IMR-90 (cell line): ENCODE results near the gene OR5AR1. TPM values are rescaled to one million over a fixed set of nuclear protein-coding genes. Genes with fewer than 3 reads are reported as not detected.

ENCODE experiments used
- ATAC-seq: fragments of 200-7000 bp; cut with Tn5 transposase; 2 replicates; pipeline ENCODE4 v1.9.1; 2020; ENCODE audit warnings: low read depth, mild to moderate bottlenecking, moderate library complexity
- BruUV-seq: library from RNA; stranded (reverse); fragments of 400-500 nt; replicated peaks from 2 replicates; lab custom pipeline; 2021; lab: Mats Ljungman, UMichigan
- CTCF ChIA-PET: fragments of 300-600 bp; formaldehyde crosslinking; extraction: SDS; loops from one replicate; lab custom pipeline; 2021; ENCODE audit warnings: antibody characterized with exemption; lab: Yijun Ruan, JAX
- POLR2A ChIA-PET: fragments of 300-600 bp; sonication (Branson Sonifier 250); formaldehyde crosslinking; loops from one replicate; lab custom pipeline; 2022; ENCODE audit warnings: antibody characterized with exemption; ENCODE audit not compliant: unreplicated experiment; lab: Charles Lee
- DNase-seq: peaks from one replicate; pipeline ENCODE4 v3.0.0; 2013
- H2AFZ ChIP-seq: replicated peaks from 2 replicates; pipeline ENCODE3; 2013; ENCODE audit warnings: low read length, mild to moderate bottlenecking; ENCODE audit not compliant: poor library complexity
- H2AK5ac ChIP-seq: 2 replicates; pipeline ENCODE4 v1.6.1; 2013; ENCODE audit warnings: low read depth, low read length, inconsistent platforms
- H2AK9ac ChIP-seq: replicated peaks from 2 replicates; pipeline ENCODE3; 2013; ENCODE audit warnings: mild to moderate bottlenecking, low read depth, low read length, moderate library complexity; ENCODE audit not compliant: poor library complexity
- H2BK120ac ChIP-seq: 2 replicates; pipeline ENCODE4 v1.6.1; 2013; ENCODE audit warnings: low read depth, low read length, inconsistent platforms
- H2BK15ac ChIP-seq: 3 replicates; pipeline ENCODE4 v1.6.1; 2013; ENCODE audit warnings: low read depth, low read length, inconsistent platforms
- H2BK20ac ChIP-seq: 2 replicates; pipeline ENCODE4 v1.6.1; 2013; ENCODE audit warnings: low read depth, mild to moderate bottlenecking, inconsistent platforms, low read length, moderate library complexity
- H2BK5ac ChIP-seq: 2 replicates; pipeline ENCODE4 v1.6.1; 2013; ENCODE audit warnings: mild to moderate bottlenecking, low read depth, low read length, inconsistent platforms; ENCODE audit not compliant: poor library complexity, severe bottlenecking
- H3K14ac ChIP-seq: replicated peaks from 2 replicates; pipeline ENCODE4 v1.6.1; 2013; ENCODE audit warnings: low read depth, low read length, inconsistent platforms
- H3K18ac ChIP-seq: 2 replicates; pipeline ENCODE4 v1.6.1; 2013; ENCODE audit warnings: low read depth, low read length, control low read depth
- H3K23ac ChIP-seq: 2 replicates; pipeline ENCODE4 v1.6.1; 2013; ENCODE audit warnings: low read depth, low read length, inconsistent platforms
- H3K27ac ChIP-seq: 2 replicates; pipeline ENCODE4 v1.5.1; 2013; ENCODE audit warnings: mild to moderate bottlenecking, control low read depth, low read length; ENCODE audit not compliant: insufficient read depth
- H3K27me3 ChIP-seq: 2 replicates; pipeline ENCODE4 v1.6.1; 2013; ENCODE audit warnings: low read length; ENCODE audit not compliant: control insufficient read depth, insufficient read depth
- H3K36me3 ChIP-seq: 2 replicates; pipeline ENCODE4 v1.6.1; 2013; ENCODE audit warnings: low read length, mixed read lengths; ENCODE audit not compliant: control insufficient read depth, insufficient read depth
- H3K4ac ChIP-seq: 2 replicates; pipeline ENCODE4 v1.6.1; 2013; ENCODE audit warnings: low read depth, low read length, inconsistent platforms
- H3K4me1 ChIP-seq: 2 replicates; pipeline ENCODE4 v1.6.1; 2013; ENCODE audit warnings: low read length, mixed read lengths; ENCODE audit not compliant: control insufficient read depth, insufficient read depth
- H3K4me2 ChIP-seq: 2 replicates; pipeline ENCODE4 v1.6.1; 2013; ENCODE audit warnings: low read depth, mild to moderate bottlenecking, control low read depth, low read length, moderate library complexity
- H3K4me3 ChIP-seq: 2 replicates; pipeline ENCODE4 v1.5.1; 2013; ENCODE audit warnings: low read depth, mild to moderate bottlenecking, control low read depth, low read length, moderate library complexity; ENCODE audit not compliant: insufficient read depth
- H3K56ac ChIP-seq: 2 replicates; pipeline ENCODE4 v1.6.1; 2013; ENCODE audit warnings: low read length, inconsistent platforms; ENCODE audit not compliant: insufficient read depth; ENCODE audit errors: extremely low read depth
- H3K79me1 ChIP-seq, 2 experiments: 2 replicates each; pipeline ENCODE4 v1.6.1; 2013; ENCODE audit warnings: low read length in 2 of 2, inconsistent platforms in 1 of 2, low read depth in 1 of 2
- H3K9ac ChIP-seq: 2 replicates; pipeline ENCODE4 v1.6.1; 2013; ENCODE audit warnings: low read depth, low read length, control low read depth
- H3K9me1 ChIP-seq: 2 replicates; pipeline ENCODE4 v1.6.1; 2013; ENCODE audit warnings: low read length, inconsistent platforms; ENCODE audit not compliant: insufficient read depth
- H3K9me3 ChIP-seq: 2 replicates; pipeline ENCODE4 v1.6.1; 2013; ENCODE audit warnings: low read length; ENCODE audit not compliant: control insufficient read depth, insufficient read depth
- H4K20me1 ChIP-seq: 2 replicates; pipeline ENCODE4 v1.6.1; 2013; ENCODE audit warnings: low read length, inconsistent platforms; ENCODE audit not compliant: insufficient read depth
- H4K5ac ChIP-seq: 2 replicates; pipeline ENCODE4 v1.6.1; 2013; ENCODE audit warnings: mild to moderate bottlenecking, low read depth, low read length, control low read depth
- H4K8ac ChIP-seq, 2 experiments: 2 replicates each; pipeline ENCODE4 v1.6.1; 2013; ENCODE audit warnings: low read depth in 2 of 2, low read length in 2 of 2, control low read depth in 1 of 2, inconsistent platforms in 1 of 2
- H4K91ac ChIP-seq: 2 replicates; pipeline ENCODE4 v1.6.1; 2013; ENCODE audit warnings: low read depth, low read length, inconsistent platforms; ENCODE audit not compliant: insufficient read depth
- CHD1 ChIP-seq: IDR thresholded peaks from 2 replicates; pipeline ENCODE4 v1.6.1; 2012; ENCODE audit warnings: low read depth, low read length, improper control_type of control experiment
- MAFK ChIP-seq: IDR thresholded peaks from 2 replicates; pipeline ENCODE4 v1.6.1; 2012; ENCODE audit warnings: low read depth, low read length, improper control_type of control experiment
- WGBS, 2 experiments: methylation state at CpG; one replicate each; pipeline versions ENCODE4 v1.1.5 to v1.1.7; 2013; ENCODE audit warnings: missing lambda C conversion rate in 2 of 2; ENCODE audit not compliant: insufficient read length in 1 of 2; ENCODE audit errors: extremely low coverage in 2 of 2; 5-methylcytosine and 5-hydroxymethylcytosine counted together
- dilution Hi-C: fragments of 300-500 bp; cut with HindIII; formaldehyde crosslinking; loops from one replicate; pipeline ENCODE4 v1.14.3; 2018; ENCODE audit warnings: low sequenced_read_pairs; ENCODE audit not compliant: unreplicated experiment
- in situ Hi-C: fragments of 300-500 bp; cut with MboI; formaldehyde crosslinking; loops from 3 replicates; pipeline ENCODE4 v1.14.3; 2019; ENCODE audit warnings: low sequenced_read_pairs, inconsistent platforms, mixed read lengths
- intact Hi-C: fragments of 100-400 bp; cut with micrococcal nuclease; formaldehyde crosslinking; loops from 2 replicates; pipeline ENCODE4 v1.10.0; 2022
- polyA plus RNA-seq, 3 experiments: library from polyadenylated mRNA; depleted of rRNA; stranded (reverse); fragments of >200 nt; gene quantifications; 2 replicates each; pipeline ENCODE4 v1.2.3, GENCODE V29; 2012; ENCODE audit warnings: low replicate concordance in 1 of 3
- total RNA-seq: library from RNA; depleted of rRNA; stranded (reverse); fragments of >200 nt; gene quantifications from 2 replicates; pipeline ENCODE4 v1.2.3, GENCODE V29; 2012

OR5AR1 gene
- total and polyA plus RNA-seq, 2 of the 4 experiments (the other 2 are of a cell fraction): not detected

DNA sequence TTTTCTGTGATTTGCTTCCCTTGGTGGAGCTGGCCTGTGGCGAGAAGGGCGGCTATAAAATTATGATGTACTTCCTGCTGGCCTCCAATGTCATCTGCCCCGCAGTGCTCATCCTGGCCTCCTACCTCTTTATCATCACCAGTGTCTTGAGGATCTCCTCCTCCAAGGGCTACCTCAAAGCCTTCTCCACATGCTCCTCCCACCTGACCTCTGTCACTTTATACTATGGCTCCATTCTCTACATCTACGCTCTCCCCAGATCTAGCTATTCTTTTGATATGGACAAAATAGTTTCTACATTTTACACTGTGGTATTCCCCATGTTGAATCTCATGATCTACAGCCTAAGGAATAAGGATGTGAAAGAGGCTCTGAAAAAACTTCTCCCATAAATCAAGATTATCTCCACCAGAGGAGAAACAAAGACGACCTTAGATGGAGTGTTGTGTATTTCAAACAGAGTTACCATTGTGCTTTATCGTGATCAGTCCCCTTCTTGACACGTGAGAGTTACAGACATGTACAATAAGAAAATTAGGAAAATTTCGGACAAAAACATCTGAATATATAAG lies 37.5 kb downstream of the OR5AR1 start:
- Histone ChIP-seq H2AFZ (no peak overlapping the region), H3K4ac (no peak overlapping the region), H3K18ac (no peak overlapping the region), H3K4me2 (no peak overlapping the region), H3K9ac (no peak overlapping the region), H2AK9ac (no peak overlapping the region), H3K36me3 (no peaks in the 10 kb centered on the region), H3K4me1 (no peaks in the 10 kb centered on the region), H3K14ac (no peak overlapping the region), H3K9me3 (peaks cover 14% of the 10 kb centered on the region), H4K91ac (no peak overlapping the region), H3K23ac (no peak overlapping the region), H4K20me1 (no peaks in the 10 kb centered on the region), H2AK5ac (no peak overlapping the region), H2BK5ac (no peak overlapping the region), H3K4me3 (no peak overlapping the region), H2BK15ac (no peak overlapping the region), H2BK20ac (no peak overlapping the region), H3K27ac (no peak overlapping the region), H4K8ac (no peak overlapping the region), H3K79me1 (no peaks in the 10 kb centered on the region), H3K9me1 (no peaks in the 10 kb centered on the region), H4K5ac (no peak overlapping the region), H3K27me3 (no peaks in the 10 kb centered on the region), H2BK120ac (no peak overlapping the region), H3K56ac (no peak overlapping the region)
- ChIA-PET CTCF (no interaction called here), POLR2A (no interaction called here)
- intact Hi-C loops (loop anchor here (2.0 kb wide), 1 partner anchor 24 kb away; no protein-coding TSS in a partner anchor), dilution Hi-C loops (no loop called here), in situ Hi-C loops (no loop called here)
- 47% methylated on average over 3 of the region's 8 CpGs; no CpG with 5 or more reads in 1 of the 2 experiments for WGBS, 2 experiments
- no peak for DNase-seq
- no TSS peak for BruUV-seq
- no peak for ATAC-seq
- TF ChIP-seq MAFK (no peak), CHD1 (no peak)
